ENCODE data around the gene ATF6.

DNA sequence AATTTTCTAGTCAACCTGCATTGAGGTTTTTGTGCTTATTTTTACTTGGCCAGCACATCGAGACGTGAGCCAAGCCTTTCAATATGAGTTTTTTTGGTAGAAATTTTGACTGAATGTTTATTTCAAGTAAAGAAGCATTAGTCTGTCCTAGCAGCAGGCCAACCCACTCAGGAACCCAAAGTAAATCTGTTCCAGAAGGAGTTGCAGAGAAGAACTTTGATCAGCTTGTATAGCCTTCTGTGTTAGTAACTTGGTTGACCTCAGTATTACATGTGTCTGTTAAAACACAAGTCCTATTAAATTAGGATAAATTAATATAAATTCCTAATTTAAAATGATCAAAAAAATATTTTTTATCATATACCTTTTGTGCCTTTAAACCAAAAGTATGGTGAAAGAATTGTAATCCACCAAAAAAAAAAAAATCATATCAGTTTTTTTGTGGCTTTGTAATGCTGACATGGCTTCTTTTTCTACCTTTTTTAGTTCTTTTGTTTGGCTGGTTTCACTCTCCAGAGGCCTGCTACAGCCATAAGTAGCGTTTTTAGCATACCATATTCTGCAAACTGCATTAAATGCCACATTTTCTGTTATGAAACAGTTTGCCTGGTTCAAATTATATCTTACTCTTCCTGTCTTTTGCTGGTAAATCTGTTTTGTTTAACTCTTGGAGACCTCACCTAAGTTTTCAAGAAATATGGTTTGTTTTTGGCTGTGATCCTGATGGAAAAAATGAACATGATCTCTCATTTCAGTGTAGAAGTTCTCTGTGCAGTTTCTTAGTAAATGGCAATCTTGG, 39.5 kb downstream of the ATF6 start:
- TF ChIP-seq EZH2 (IDR thresholded peaks at IDR 0.05; ENCODE audit: borderline replicate concordance, low read depth, low read length) (no peak), HNRNPH1 (optimal IDR thresholded peaks at IDR 0.05; ENCODE audit: low read depth, low read length) (no peak), JUNB (CRISPR knock-in tag; conservative IDR thresholded peaks at IDR 0.05) (no peak)
